IPS-18a (cell line): Measurements from ENCODE around the gene CDH23.

Experiments
- H3K27ac ChIP-seq: one replicate; pipeline ENCODE4 v1.5.1; 2013; ENCODE audit warnings: low read length
- H3K27me3 ChIP-seq: one replicate; pipeline ENCODE4 v1.6.1; 2013; ENCODE audit warnings: mild to moderate bottlenecking, low read length; ENCODE audit not compliant: control insufficient read depth, insufficient read depth
- H3K36me3 ChIP-seq: one replicate; pipeline ENCODE4 v1.6.1; 2013; ENCODE audit warnings: low read depth, low read length; ENCODE audit not compliant: control insufficient read depth
- H3K4me1 ChIP-seq: one replicate; pipeline ENCODE4 v1.6.1; 2013; ENCODE audit warnings: low read depth, low read length; ENCODE audit not compliant: control insufficient read depth
- H3K4me3 ChIP-seq: one replicate; pipeline ENCODE4 v1.5.1; 2013; ENCODE audit warnings: low read length
- H3K9ac ChIP-seq: one replicate; pipeline ENCODE4 v1.6.1; 2013; ENCODE audit warnings: mild to moderate bottlenecking, low read length, moderate library complexity
- H3K9me3 ChIP-seq: one replicate; pipeline ENCODE4 v1.6.1; 2013; ENCODE audit warnings: low read depth, low read length; ENCODE audit not compliant: control insufficient read depth

Gene CDH23

DNA sequence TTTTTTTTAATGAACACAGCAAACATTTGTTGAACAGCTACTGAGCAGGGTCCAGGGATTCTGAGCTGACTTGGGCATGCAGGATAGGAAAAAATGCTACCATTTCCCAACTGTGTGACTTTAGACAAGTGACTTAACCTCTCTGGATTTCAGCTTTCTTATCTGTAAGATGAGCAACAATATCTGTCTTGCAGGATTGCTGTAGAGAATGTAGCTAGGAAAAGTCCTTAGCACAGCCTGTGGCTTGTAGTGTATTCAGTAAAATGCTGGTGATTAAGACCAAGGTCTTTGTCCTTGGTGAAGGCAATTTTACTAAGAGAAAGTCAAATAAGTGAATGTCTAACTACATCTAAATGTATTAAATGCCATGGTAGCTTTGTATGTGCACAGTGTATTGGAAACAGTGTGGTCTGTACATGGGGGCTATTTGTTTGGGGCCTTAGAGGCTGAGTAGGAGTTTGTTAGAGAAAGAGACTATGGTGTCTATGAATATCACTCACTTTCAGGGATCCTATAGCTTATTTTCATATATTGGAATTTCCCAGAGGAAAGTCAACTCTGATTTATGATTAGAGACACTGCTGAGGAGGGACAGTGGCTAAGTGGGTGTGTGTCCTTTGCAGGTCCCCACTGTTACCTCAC, 118.9 kb downstream of the CDH23 start:
- no peak overlapping the region for H3K4me3 ChIP-seq
- H3K4me1 ChIP-seq = no peaks in the 10 kb centered on the region
- no peak overlapping the region for H3K27ac ChIP-seq
- no peak overlapping the region for H3K9ac ChIP-seq
- no peaks in the 10 kb centered on the region for H3K36me3 ChIP-seq
- no peaks in the 10 kb centered on the region for H3K27me3 ChIP-seq
- no peaks in the 10 kb centered on the region for H3K9me3 ChIP-seq

DNA sequence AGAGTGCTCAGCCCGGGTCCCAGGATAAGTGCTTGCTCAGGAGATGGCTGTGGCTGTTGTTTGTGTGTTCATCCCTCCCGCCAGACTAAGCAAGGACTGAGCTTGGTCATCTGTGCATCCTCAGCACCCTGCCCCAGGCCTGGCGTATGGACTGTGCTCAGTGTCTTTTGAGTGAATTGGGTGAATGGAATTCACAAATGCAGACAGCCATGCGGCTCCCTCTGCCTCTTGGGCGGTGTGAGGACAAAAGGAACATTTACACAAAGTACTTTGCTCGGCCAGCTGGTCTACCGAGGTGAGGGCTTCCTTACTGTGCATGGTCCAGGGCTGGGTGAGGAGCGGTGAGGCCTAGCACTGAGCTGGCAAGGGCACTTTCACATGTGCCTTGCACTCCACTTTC, 120.2 kb downstream of the CDH23 start:
- Histone ChIP-seq H3K9ac (no peak overlapping the region), H3K27me3 (no peaks in the 10 kb centered on the region), H3K4me1 (no peaks in the 10 kb centered on the region), H3K27ac (no peak overlapping the region), H3K36me3 (no peaks in the 10 kb centered on the region), H3K9me3 (no peaks in the 10 kb centered on the region), H3K4me3 (no peak overlapping the region)

DNA sequence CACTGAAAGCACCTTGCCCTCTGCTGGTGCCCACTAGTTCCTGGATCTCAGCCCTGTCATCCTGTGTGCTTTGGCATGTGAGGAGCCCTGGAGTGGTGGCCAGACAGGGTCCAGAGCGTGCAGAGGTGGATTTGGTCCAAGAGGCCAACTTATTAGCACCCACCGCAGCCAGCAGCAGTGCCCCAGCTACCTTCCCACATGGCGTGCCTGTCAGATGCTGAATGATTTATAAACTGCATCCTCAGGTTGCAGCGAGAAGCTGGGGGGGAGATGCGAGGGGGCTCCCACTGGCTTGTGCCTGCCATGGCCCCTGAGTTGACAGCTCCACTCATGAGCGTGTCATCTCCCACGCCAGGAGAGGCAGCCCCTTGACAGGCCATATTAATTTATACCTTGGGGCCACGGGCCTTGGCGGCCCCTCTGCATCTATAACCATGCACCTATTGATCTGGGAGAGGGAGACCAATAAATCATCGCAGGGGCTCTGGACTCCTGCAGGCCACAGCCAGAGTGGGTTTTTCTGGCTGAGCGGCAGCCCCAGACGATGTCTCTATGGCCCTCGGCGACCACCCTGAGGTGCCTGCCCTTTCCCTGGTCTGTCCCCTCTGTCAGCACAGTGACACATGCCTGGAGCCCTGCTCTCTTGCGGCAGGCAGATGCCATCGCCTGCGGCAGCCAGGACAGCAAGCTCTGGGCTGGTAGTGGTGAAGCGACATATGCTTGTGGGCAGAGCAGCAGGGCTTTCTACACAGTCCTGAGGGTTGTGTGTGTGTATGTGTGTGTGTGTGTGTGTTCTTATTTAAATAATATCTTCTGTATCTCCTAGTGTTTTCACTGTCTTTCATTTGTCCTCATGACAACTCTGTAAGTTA, 120.8 kb downstream of the CDH23 start:
- Histone ChIP-seq H3K4me1 (no peaks in the 10 kb centered on the region), H3K36me3 (no peaks in the 10 kb centered on the region), H3K27ac (no peak overlapping the region), H3K9ac (no peak overlapping the region), H3K4me3 (no peak overlapping the region), H3K9me3 (no peaks in the 10 kb centered on the region), H3K27me3 (no peaks in the 10 kb centered on the region)

DNA sequence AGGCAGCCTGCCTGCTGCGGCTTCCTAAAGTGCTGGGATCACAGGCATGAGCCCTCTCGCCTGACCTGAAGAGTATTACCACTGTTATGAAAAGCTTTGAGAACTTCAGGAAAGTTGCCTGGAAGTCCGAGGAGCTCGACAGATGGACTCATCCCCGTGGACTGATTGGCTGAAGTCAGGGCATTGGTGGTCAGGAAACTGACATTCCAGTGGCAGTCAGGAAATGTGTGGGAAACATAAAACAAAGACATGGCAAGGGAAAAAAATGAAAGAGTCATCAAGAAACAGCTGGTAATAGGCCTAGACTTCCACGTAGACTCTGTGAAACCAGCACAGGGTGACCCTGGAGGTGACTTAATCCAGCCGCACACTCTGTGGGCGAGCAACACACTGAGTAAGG, 123.3 kb downstream of the CDH23 start:
- Histone ChIP-seq H3K27me3 (no peaks in the 10 kb centered on the region), H3K4me3 (no peak overlapping the region), H3K36me3 (no peaks in the 10 kb centered on the region), H3K9ac (no peak overlapping the region), H3K9me3 (no peaks in the 10 kb centered on the region), H3K27ac (no peak overlapping the region), H3K4me1 (no peaks in the 10 kb centered on the region)

DNA sequence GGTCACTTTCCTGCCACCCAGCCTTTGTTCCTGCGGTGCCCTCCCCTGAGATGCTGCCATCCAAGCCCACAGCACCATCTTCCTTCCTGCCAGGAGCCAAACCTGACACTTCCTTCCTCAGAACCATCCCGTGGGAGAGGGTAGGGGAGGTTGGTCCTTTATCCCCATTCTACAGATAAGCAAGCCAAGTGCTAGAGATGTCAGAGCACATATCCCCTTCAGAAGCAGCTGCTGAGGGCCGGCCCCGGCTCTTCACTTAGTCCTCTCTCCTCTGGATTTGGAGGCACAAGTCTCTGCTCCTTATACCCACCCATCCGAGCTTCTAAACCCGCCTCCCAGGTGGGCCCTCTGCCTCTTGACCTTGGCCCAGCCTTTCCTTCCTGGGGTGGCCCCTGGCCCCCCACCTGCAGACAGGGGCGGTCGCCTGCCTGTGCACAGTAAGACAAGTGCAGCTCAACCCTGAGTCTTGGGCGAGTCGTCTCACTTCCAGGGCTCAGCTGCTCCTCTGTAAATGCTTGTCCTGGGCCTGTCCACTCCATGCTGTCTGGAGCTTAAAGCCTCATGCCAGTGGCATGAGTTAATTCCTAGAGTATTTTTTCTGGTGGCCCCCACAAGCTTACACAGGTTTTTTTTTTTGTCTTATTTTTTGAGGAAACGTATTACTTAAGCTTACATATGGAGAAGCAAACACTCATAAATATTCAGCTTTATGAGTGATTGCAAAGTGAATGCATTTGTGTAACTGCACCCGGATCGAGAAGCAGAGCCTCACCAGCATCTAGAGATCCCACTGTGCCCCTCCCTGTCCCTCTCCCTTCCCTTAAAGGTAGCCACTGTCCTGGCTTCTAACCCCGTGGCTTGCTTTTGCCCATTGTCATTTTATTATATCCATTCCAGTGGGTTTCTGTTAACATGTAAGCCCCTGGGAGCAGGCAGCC, 125.1 kb downstream of the CDH23 start:
- H3K9me3 ChIP-seq = no peaks in the 10 kb centered on the region
- H3K27ac ChIP-seq = no peak overlapping the region
- H3K27me3 ChIP-seq = no peaks in the 10 kb centered on the region
- no peaks in the 10 kb centered on the region for H3K4me1 ChIP-seq
- H3K9ac ChIP-seq = no peak overlapping the region
- H3K36me3 ChIP-seq = no peaks in the 10 kb centered on the region
- H3K4me3 ChIP-seq = no peak overlapping the region

DNA sequence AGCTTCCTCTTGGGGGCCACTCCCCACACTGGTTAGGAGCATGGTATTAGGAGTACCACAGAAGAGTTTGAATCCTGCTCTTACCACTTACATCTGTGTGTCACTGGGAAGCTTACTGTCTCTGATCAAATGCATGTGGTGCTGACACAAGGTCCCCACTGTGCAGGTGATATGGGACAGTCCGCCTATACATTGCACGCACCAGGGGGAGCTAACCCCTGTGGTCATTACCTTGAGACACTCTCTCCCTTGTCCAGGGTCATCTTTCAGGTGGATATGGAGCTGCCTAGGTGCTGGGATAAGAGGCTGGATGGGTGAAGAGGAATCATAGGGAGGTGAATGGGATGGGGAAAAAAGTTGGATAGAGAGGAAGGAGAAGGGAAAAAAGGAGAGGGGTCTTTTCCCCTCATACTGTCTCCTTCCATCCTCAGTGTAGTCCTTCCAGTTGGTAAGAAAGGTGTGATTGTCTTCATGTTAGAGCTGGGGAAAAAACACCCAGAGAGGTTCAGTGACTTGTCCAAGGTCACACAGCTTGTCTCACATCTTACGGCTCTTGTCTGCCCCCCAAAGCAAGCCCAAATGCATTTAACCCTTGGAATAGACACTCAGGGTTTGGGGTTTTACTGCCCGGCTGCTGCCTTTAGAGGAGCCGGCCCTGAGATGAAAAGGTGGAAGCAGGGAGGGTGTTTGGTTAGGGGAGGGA, 125.9 kb downstream of the CDH23 start:
- no peaks in the 10 kb centered on the region for H3K36me3 ChIP-seq
- no peaks in the 10 kb centered on the region for H3K9me3 ChIP-seq
- H3K27me3 ChIP-seq = no peaks in the 10 kb centered on the region
- H3K4me3 ChIP-seq = no peak overlapping the region
- H3K27ac ChIP-seq = no peak overlapping the region
- H3K4me1 ChIP-seq = no peaks in the 10 kb centered on the region
- no peak overlapping the region for H3K9ac ChIP-seq

DNA sequence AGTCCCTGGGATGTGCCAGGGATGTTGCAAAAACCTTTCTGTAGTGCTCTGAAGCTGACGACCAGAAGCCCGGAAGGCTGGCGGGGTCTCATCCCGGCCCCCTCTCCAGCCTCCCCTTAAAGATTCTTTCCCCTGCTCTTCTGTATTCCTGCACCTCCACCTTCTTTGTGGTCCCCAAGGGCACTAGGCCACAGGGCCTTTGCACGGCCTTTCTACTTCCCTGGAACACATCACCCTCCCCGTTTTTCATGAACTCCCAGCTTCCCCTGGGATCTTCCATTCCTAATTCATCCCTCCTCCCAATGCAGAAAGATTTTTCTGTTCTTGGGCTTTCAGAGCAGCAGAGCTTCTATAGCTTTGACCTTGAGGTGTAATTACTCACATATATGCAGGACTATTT, 127.0 kb downstream of the CDH23 start:
- Histone ChIP-seq H3K36me3 (no peaks in the 10 kb centered on the region), H3K27me3 (no peaks in the 10 kb centered on the region), H3K9me3 (no peaks in the 10 kb centered on the region), H3K27ac (no peak overlapping the region), H3K4me3 (no peak overlapping the region), H3K9ac (no peak overlapping the region), H3K4me1 (peaks cover 8% of the 10 kb centered on the region)

DNA sequence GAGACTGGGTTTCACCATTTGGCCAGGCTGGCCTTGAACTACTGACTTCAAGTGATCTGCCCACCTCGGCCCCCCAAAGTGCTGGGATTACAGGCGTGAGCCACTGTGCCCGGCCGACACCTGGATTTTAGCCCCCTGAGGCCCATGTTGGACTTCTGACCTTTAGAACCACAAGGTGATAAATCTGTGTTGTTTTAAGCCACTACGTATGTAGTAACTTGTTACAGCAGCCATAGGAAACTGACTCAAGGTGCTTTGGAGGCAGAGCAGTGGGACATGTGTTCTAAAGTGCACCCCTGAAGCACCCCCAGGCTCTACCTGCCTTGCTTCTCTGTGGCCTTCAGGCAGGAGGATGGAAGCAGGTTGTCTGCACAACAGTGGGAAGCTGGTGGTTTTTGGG, 128.4 kb downstream of the CDH23 start:
- H3K27me3 ChIP-seq = no peaks in the 10 kb centered on the region

DNA sequence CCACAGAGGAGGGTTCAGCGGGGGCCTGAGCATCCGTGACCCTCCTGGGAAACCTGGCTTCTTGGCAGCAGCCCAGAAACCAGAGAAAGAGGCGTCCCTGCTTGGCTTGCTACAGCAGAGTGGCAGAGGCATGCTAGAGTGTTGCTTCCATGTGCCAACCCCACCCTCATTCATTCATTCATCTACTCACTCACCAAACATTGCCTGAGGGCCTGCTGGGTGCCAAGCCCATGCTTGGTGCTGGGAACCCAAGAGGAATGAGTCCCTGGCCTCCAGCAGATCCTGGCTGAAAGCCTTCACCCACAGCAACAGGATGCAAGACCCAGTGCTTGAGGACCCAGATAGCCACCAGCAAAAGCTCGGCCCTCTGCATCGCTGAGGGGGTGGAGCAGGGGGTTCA, 129.0 kb downstream of the CDH23 start:
- H3K9me3 ChIP-seq = no peaks in the 10 kb centered on the region
- H3K27me3 ChIP-seq = no peaks in the 10 kb centered on the region
- H3K9ac ChIP-seq = no peak overlapping the region
- H3K4me3 ChIP-seq = no peak overlapping the region
- peaks cover 18% of the 10 kb centered on the region for H3K4me1 ChIP-seq
- no peak overlapping the region for H3K27ac ChIP-seq
- no peaks in the 10 kb centered on the region for H3K36me3 ChIP-seq

More for the DNA sequence above, 128.4 kb downstream of the CDH23 start:
- Histone ChIP-seq H3K36me3 (no peaks in the 10 kb centered on the region), H3K4me3 (no peak overlapping the region), H3K9me3 (no peaks in the 10 kb centered on the region), H3K27ac (no peak overlapping the region), H3K9ac (no peak overlapping the region), H3K4me1 (peaks cover 18% of the 10 kb centered on the region)

DNA sequence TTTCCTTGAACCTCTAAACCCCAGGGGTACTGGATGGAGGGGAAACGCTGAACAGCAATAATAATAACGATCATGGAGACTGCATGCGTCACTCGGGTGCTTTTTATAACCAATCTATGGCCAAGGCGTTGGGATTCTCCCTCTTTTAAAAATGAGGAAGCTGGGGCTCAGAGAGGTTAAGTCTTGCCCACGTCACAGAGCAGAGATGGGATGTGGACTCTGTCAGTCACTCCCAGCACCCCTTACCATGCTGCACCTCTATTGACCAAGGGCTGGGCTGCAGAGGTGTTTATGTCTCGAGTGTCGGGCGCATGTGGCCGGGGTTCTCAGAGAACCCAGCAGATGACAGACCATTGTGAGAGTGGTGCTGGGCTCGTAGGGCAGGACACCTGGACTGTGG, 129.9 kb downstream of the CDH23 start:
- Histone ChIP-seq H3K4me1 (peaks cover 18% of the 10 kb centered on the region), H3K27ac (no peak overlapping the region), H3K4me3 (no peak overlapping the region), H3K36me3 (no peaks in the 10 kb centered on the region), H3K9me3 (no peaks in the 10 kb centered on the region), H3K9ac (no peak overlapping the region), H3K27me3 (no peaks in the 10 kb centered on the region)

DNA sequence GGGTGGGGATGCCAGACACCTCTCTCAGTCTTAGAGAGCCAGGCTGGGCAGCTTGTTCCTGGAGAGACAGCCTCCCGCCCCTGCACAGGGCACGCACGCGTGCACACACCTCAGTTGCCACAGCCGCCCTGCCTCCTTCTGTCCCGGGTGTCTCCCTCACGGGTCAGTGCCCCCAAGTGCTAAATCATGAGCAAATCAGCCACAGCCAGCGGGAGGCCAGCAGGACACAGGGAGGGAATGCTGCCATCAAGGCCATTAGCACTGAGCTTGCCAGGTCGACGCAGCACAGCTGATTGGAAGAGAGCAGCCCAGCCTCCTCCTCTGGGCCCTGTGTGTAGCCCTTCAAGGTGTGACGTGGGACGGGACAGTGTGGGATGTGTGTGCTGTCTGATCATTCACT, 130.4 kb downstream of the CDH23 start:
- Histone ChIP-seq H3K4me1 (peaks cover 18% of the 10 kb centered on the region), H3K27ac (no peak overlapping the region), H3K9ac (no peak overlapping the region), H3K4me3 (no peak overlapping the region), H3K36me3 (no peaks in the 10 kb centered on the region), H3K27me3 (no peaks in the 10 kb centered on the region), H3K9me3 (no peaks in the 10 kb centered on the region)
